Sigmoid colon (tissue), 4 donors: ENCODE data around the gene RAB12.

Experiments used
- CTCF ChIP-seq, 4 experiments: fragments of 450-650 bp in 3 of 4; fragments of 200-600 bp in 1 of 4; IDR thresholded peaks; one replicate each; pipeline ENCODE4 v1.5.1; 2016 to 2019; ENCODE audit warnings: antibody characterized with exemption in 4 of 4, mild to moderate bottlenecking in 3 of 4, moderate library complexity in 2 of 4
- EP300 ChIP-seq, 4 donors: sonication (generic); formaldehyde crosslinking; IDR thresholded peaks; one replicate each; pipeline ENCODE4 v1.6.1; 2017; ENCODE audit warnings: antibody characterized with exemption in 4 of 4
- POLR2A ChIP-seq, 2 donors: fragments of 450-650 bp; IDR thresholded peaks; one replicate each; pipeline ENCODE4 v1.6.1; 2016; ENCODE audit warnings: antibody characterized with exemption in 2 of 2, mild to moderate bottlenecking in 2 of 2, moderate library complexity in 2 of 2
- POLR2AphosphoS5 ChIP-seq, 4 donors: sonication (generic); formaldehyde crosslinking; IDR thresholded peaks; one replicate each; pipeline ENCODE4 v1.6.1; 2017; ENCODE audit warnings: antibody characterized with exemption in 4 of 4

GRCh38 chr18:8623549-8624106 is 14.4 kb downstream of the RAB12 start:
- TF ChIP-seq CTCF (IDR thresholded peaks at IDR 0.05) (no peak), POLR2A (IDR thresholded peaks at IDR 0.05) (no peak), POLR2AphosphoS5 (IDR thresholded peaks at IDR 0.05) (no peak), EP300 (IDR thresholded peaks at IDR 0.05) (no peak)
